GM18861 (cell line): ENCODE data around the gene TRIM67.

Experiments
- ATAC-seq: cut with Tn5 transposase; IDR thresholded peaks from one replicate; pipeline ENCODE4 v1.9.1; 2021; ENCODE audit not compliant: unreplicated experiment

The TRIM67 gene

DNA sequence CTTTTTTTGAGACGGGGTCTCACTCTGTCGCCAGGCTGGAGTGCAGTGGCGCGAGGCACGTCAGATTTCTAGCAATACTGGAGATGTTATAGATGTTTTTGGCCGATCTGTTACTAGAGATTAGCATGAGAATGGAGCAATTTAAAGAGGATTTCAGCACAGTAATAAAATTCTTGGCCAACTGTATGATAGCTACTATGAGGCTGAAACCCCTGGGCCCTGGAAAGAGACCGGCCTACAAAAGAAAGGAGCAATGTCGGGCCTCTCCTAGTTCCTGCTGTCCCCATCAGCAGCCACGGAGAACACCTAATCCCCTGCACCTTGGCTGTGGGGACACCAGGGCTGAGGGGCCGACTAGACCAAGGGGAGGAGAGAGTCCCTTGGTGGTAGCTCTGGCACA is 69.7 kb downstream of the TRIM67 start:
- ATAC-seq: no peak

DNA sequence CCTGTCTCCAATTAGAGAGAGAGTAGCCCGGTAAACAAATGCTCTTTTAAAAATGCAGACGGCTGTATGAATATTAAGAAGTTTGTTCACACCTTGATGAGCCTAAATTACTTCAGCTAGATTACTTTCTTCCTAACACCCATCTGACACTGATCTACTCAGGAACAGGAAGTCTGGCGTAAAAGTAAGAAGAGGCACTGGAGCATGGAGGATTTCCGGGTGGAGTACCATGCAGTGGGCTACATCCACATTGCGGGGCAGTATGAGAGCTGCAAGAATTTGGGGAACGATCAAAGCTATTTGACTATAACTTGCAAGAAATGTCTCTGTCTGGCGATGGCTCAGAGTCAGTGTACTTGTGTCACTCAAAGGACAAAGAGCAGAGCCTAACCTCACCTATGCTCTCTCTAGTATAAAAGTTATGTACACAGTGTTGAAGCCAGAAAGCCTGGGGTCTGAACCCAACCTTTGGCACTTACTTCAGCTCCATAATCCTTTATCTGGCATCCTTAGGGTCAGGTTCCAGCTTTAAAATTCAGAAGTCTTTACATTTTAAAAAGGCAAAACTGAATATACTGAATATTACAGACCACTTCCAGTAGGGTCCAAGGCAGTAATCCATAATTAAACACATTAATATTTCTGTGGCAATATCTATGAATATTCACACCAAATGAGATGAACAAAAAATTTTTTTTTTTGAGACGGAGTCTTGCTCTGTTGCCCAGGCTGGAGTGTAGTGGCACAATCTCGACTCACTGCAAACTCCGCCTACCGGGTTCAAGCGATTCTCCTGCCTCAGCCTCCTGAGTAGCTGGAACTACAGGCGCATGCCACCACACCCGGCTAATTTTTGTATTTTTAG is 71.2 kb downstream of the TRIM67 start:
- ATAC-seq: peak; percentile 83

DNA sequence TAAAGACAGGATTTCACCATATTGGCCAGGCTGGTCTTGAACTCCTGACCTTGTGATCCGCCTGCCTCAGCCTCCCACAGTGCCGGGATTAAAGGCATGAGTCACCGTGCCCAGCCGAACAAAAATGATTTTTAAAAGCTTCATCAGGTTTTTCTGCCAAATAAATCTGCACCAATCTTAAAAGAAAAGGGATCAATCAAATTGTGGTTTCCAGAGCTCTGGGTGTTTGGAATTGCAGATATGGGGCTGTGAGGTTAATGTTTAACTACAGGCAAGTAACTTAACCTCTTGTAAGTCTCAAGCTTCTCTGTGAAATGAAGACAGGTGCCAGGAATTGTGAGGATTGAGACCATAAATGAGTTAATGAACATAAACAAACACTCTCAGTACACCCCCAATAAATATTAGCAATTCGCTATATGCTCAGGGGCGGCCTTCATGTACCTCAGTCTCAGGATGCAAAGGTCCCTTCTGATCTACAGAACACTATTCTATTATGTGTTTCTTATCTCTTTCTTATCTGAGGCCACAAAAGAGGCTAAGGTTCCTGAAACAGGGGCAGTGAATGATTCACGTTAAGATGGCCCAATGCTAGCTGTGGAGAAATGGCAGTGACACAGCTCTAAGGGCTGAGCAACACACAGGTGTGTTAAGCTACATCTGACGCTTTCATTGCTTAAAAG is 72.0 kb downstream of the TRIM67 start:
- no peak for ATAC-seq

DNA sequence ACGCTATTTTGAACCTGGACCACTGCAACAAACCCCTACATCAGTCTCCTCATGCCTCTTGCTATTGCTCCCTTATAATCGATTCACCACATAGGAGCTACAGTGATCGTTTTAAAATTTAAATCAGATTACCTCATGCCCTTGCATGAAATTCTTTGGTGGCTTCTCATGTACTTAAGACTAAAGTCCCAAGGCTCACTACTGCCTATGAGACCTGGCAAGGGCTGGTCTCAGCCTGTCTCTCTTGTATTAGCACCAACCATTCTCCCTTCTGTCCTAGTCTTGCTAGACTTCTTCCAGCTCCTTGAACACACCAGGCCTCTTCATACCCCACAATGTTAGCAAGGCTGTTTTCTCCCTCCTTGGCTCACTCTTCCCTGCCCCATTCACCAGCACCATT is 72.6 kb downstream of the TRIM67 start:
- no peak for ATAC-seq

DNA sequence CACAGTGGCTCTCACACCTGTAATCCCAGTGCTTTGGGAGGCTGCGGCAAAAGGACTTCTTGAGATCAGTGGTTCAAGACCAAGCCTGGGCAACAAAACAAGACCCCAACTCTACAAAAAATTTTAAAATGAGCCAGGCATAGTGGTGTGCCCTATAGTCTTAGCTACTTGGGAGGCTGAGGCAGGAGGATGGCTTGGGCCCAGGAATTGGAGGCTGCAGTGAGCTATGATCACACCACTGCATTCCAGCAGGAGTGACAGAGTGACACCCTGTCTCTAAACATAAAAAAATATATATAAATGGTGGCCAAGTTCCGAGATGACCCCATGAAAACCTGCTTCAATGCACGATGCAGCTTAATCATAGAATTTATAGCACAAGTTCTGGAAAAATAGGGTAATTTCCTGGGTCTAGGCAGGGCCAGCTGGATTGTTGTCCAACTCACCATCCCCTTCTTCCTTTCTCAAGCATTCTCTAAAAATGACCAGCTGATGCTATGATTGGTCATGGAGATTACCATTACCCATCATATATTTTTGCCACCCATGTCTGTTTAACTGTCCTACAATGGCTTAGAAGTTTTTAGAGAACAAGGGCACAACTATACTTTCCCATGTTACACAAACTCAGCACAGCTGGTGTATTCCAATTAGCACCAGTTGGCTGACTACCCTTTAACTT is 73.8 kb downstream of the TRIM67 start:
- no peak for ATAC-seq

DNA sequence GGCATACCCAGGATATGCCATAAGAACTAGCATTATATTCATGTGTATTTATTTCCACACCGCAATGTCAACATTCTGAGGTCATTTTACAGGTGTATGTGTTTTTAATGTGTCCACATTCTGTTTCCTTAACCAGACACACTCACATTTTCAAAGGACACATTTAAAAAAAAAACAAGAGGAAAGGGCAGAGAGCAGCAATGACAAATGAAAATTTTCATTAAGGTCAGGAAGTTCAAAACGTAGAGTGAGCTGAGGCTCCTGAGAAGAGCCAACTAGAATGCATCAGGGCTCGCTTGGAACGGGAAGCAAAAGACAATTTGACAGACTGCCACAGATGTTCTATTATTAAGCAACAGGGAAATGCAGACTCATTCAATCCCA is 74.3 kb downstream of the TRIM67 start:
- no peak for ATAC-seq

DNA sequence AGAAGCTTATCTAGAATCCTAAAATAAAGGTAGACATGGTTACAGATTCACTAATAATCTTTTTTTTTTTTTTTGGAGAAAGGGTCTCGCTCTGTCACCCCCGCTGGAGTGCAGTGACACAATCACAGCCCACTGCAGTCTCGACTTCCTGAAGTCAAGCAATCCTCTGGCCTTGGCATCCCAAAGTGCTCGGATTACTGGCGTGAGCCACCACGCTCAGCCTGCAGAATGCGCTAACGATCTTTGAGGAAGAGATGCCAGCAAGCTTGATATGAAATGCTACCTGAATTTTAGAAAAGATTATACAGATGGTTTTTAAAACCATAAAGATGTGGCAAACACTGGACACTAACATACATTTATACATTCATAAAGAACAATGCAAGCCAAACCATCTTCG is 75.1 kb downstream of the TRIM67 start:
- no peak for ATAC-seq

DNA sequence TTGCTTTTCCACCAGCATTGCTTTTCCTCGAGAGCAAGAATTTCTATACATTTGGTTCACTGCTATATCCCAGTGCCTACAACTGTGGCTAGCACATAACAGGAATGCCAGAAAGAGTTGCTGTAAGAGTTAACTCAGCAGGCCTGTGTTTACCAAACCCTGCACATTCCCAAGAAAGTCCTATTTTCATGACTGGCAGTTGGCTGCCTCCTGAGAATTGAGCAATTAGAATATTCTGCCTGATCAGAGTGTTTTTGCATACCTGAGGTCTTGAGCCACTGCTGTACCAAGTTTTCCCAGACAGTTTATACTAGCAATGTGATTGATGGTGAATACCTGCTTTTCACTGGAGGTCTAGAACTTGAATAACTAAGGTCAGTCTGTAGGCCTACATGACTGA is 76.4 kb downstream of the TRIM67 start:
- no peak for ATAC-seq

DNA sequence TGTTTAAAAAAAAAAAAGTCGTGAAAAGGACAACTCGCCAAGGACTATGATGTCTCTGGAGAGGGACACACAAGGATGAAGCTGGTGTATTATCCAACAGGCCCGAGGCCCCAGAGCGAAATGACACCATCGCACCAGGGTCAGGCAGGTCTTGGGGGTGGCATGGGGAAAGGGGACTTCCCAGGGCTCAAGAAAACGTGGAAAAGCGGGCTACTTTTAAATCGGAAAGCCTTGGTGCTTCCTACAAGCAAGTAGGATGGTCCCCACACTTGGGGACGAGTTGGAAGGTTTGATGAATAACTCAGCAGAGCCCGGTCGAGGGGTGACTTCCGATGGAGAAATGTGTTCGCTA is 78.6 kb downstream of the TRIM67 start:
- no peak for ATAC-seq

DNA sequence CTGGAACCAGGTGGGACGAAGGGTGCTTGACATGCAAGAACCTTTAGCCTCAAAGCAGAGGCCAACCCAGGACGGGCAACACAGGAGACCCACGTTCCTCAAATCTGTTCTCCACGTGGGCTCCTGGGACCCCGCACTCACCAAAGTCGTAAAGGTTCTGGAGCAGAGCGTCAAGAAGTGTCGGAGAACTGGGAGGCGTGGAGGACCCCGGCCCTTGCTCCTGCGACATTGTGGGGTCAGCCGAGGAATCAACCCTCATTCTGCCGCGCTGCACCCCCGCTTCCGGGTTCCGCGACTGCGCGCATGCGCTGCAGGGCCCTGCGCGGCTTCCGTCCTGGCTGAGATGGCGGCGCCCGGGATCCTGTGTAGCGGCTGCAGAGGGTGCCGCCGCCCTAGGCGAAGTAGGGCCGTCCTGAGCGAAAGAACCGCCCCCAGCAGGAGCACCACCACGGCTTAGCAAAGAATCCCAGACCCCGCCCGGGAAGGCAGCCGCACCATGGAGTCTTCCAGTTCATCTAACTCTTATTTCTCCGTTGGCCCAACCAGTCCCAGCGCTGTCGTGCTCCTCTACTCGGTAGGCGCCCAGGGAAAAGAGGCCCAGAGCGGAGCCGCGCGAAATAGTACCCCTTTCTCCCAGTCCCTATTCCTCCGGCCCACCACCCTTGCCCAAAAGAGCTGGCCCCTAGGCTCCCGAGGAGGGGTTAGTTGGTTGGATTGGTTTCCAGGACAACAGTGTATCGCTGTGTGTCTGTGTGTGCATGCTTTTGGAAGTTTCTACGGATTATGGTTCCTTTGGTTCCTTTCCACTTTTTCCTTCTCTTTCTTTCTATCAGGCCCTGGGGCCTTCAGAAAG is 79.3 kb downstream of the TRIM67 start, which contains the start of gene GNPAT:
Gene GNPAT, plus strand, starts transcription at position 330 of the 853 bp plus-strand sequence. Its CDS starts 167 bp downstream, at position 497.
- ATAC-seq: peak; percentile 92

DNA sequence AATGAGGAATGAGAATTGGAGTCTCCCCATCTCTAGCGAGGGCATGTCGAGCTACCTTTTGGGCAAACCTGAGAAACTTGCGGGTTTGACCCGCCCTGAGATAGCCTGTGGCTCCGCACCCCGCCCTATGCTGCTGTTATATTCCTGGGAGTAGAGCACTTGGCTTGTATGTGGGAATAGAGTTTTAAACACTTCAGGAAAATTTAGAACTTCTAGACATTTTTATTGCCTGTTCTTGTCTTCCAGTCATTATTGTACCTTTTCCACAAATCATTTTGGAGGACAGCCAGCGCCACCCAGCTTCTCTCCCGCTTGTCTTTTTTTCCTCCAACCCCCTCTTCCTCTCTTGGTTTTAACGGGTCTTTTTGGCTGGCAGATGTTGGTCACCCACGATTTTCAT is 79.9 kb downstream of the TRIM67 start:
- ATAC-seq: no peak

DNA sequence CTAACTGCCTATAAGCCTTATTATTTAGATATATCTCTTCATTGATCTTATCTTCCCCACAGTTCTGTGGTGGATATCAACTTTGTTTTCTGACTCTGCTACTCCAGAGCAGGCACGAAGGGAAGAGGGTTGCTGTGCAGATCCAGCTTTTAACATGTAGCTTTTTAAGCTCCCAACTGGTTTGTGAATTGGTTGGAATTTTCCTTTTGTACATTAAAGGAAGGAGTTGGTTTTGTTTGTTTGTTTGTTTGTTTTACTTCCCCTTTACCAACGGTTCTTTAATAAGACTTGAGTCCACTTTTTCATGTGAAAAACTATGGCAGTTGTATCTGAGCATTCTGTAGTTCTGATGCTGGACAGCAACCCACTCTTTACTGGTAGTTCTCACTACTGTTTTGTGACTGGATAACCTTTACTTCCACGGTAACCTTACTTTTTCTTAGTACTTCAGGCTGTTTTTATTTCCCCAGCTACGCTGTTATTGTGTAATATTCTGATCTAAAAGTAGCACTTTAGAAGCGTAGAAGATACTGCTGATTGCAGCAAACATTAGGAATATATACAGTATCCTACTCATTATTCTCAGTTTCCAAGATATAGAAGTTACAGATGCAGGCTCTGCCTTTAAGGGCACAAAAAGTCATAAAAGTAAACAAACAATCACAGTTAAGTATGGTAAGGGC is 80.8 kb downstream of the TRIM67 start:
- no peak for ATAC-seq

DNA sequence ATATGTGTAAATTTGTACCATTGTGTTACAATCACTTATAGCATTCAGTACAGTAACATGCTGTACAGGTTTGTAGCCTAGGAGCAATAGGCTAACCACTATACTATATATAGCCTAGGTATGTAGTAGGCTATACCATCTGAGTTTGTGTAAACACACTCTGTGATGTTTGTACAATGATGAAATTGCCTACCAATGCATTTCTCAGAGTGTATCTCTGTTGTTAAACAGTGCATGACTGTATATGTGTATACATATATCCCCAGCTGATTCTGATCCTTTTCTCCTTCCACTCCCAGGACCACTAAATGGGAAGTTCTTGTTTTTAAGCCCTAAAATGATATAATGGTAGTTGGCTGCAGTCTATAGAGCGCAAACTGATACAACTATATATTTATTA is 86.9 kb downstream of the TRIM67 start:
- no peak for ATAC-seq

DNA sequence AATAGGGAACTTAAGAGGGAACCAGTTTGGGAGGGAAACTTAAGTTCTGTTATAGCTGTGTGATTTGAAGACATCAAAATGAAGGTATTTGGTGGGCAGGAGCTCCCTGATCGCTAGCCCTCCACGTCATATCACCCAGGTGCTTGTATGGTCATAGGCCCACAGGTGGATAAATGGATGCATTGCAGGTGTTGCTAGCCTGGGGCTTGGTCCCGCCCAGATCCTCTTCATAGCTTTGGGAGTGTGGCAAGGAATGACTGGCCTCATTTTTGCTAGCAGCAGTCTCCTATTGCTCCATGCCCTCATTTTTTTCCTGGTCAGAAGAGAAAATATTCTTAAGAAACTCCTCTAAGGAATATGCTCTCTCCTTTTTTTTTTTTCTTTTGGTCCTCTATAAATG is 90.5 kb downstream of the TRIM67 start:
- no peak for ATAC-seq

DNA sequence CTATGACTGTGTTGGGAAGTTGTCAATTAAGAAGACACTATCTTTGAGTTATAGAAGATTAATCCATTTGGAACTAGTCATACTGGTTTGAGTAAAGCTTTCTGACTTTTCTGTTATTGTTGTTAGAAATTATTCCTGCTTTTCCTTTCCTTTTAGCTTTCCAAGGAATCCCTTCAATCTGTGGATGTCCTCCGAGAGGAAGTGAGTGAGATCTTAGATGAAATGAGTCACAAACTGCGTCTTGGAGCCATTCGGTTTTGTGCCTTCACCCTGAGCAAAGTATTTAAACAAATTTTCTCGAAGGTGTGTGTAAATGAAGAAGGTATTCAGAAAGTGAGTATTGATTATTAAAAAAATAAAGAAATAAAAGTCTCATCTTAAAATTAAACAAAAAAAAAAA is 98.5 kb downstream of the TRIM67 start:
- ATAC-seq: no peak

DNA sequence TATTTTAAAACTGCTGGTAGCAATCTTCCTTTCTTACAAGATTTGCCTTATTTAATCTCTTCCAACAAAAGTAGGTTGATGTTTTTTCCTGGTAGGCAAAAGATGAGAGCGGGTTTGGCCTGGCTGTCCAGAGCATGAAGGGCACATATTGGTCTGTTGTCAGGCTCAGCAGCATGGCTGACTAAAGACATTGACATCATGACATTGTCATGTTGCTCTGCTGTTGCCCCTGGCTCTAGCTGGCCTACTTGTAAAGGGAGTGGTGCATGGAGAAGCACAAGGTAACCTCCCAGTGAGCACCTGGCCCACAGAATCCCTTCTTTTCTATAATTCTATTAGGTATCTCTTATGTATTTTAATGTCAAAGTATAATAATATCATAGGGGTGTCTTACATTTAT is 102.8 kb downstream of the TRIM67 start:
- no peak for ATAC-seq

DNA sequence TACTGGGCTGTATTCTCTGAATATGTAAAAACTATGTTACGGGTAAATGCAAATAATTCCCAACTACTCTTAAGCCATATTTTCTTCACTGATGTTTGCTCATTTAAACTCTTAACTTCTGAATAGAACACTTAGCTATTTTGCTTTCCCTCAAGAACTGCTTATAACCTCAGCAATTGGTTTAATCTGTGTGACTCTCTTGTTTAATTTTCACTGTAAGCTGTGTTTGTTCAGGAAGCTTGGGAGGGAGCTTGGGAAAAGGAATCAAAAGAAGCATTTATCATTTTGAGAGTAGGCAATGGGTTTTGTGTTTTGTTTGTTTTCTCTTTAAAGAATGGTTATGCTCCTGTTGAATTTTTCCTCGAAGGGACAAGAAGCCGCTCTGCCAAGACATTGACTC is 103.5 kb downstream of the TRIM67 start:
- no peak for ATAC-seq

DNA sequence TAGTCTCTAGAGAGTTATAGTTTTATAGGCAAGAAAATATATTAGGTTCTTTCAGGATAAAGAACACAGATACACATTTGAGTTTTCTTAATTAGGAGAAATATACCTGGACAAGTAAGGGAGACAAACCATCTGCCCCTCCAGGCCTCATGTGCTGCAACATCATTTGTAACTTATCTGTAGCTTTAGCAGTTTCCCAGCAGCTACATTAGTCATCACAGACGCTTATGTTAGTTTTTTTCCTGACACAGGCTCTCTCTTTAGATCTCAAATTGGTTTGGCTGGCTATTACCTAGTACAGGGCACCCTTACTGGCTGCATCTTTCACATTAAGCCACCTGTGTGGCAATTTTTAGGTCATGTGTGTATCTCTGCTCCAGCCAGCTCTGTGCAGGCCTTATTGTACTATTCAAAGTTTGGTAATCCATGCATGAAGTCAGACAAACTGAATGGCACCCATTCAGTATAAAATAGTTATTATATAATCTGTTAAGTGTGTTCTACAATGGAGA is 105.0 kb downstream of the TRIM67 start:
- no peak for ATAC-seq
